Stimulated activated CD8-positive, alpha-beta memory T cell treated with anti-CD3 and anti-CD28 coated beads, Interleukin-15, amount 100 ng/mL, for 24 hours (primary cell): ENCODE results near the gene GJA8.
"Not testable (repeated sequence)": the region's sequence is repeated elsewhere in the genome, so short reads cannot be mapped to it uniquely, and the experiment has no call there.

Experiments
- DNase-seq: peaks from one replicate; pipeline ENCODE4 v3.0.0-alpha.2; 2020; ENCODE audit warnings: low read depth

Gene GJA8

GRCh38 chr1:147927689-147928088 lies 25.1 kb downstream of the GJA8 start:
- not testable (repeated sequence) for DNase-seq

- peak; percentile 84 for DNase-seq
Measured at GRCh38 chr1:147928236-147929132, 25.9 kb downstream of the GJA8 start, which contains the start of gene GPR89B. Gene GPR89B (plus strand): TSS chr1:147928420. CDS start chr1:147928537, 117 bp downstream.

GRCh38 chr1:147931137-147931536 lies 28.5 kb downstream of the GJA8 start:
- not testable (repeated sequence) for DNase-seq

DNA sequence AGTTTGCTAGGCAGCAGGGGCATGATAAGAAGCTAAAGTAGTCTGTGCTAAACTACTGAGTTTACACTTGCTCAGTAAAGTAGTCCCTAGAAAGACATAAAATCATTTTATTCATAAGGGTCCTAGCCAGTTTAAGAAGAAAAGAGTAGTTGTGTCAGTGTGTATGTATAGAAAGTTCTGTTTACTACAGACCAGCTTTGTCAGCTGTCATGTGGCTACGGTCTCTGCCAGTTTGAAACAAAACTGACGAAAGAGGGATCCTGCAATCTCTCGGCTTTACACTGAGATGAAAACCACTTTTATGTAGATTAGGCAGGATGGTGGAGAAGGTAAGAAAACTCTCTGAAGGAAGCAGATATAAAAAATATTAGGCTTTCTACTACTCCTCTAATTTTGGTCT lies 32.7 kb downstream of the GJA8 start:
- not testable (repeated sequence) for DNase-seq

- not testable (repeated sequence) for DNase-seq
Measured at GRCh38 chr1:147940456-147940855, 37.9 kb downstream of the GJA8 start.

DNA sequence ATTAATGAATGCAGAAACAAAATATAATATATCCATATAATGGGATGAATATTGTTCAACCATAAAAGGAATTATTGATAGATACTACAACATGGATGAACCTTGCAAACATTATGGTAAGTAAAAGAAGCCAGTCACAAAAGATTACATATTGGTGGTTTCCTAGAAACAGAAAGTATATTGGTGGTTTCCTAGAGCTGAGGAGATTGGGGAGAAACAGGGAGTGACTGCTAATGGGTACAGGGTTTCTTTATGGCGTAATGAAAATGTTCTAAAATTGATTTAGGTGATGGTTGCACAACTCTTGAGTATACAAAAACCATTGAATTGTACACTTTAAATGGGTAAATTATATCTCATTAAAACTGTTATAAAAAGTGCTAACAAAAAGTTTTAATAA lies 40.0 kb downstream of the GJA8 start:
- not testable (repeated sequence) for DNase-seq

GRCh38 chr1:147949517-147949916 lies 46.9 kb downstream of the GJA8 start:
- not testable (repeated sequence) for DNase-seq
